Panc1 (cell line): ENCODE data around the gene CLP1. TPM values are rescaled to one million over a fixed set of nuclear protein-coding genes. Genes with fewer than 3 reads are reported as not detected.
A peak's percentile ranks its signal among the peaks of the same experiment; 100 is the strongest.

Experiments used
- ATAC-seq: fragments of 200-7000 bp; cut with Tn5 transposase; 2 replicates; pipeline ENCODE4 v1.9.1; 2020; ENCODE audit warnings: mild to moderate bottlenecking, moderate library complexity
- Bru-seq: library from RNA; stranded (reverse); fragments of 400-500 nt; gene quantifications from one replicate; lab custom pipeline; 2021; lab: Mats Ljungman, UMichigan
- BruChase-seq, 2 experiments: library from RNA; stranded (reverse); fragments of 400-500 nt; gene quantifications; one replicate each; lab custom pipeline; 2021; lab: Mats Ljungman, UMichigan
- BruUV-seq: library from RNA; stranded (reverse); fragments of 400-500 nt; replicated peaks from 2 replicates; lab custom pipeline; 2021; lab: Mats Ljungman, UMichigan
- CTCF ChIA-PET: fragments of 300-600 bp; sonication (Branson Sonifier 250); formaldehyde crosslinking; loops from one replicate; lab custom pipeline; 2022; ENCODE audit warnings: antibody characterized with exemption; lab: Charles Lee
- POLR2A ChIA-PET: fragments of 300-600 bp; sonication (Branson Sonifier 250); formaldehyde crosslinking; loops from one replicate; lab custom pipeline; 2022; ENCODE audit warnings: antibody characterized with exemption; lab: Charles Lee
- DNase-seq: peaks from one replicate; pipeline ENCODE4 v3.0.0-alpha.2; 2010; ENCODE audit warnings: low read depth, low spot score
- H3K27ac ChIP-seq: 2 replicates; pipeline ENCODE4 v1.5.1; 2011; ENCODE audit warnings: mild to moderate bottlenecking, low read length, inconsistent platforms
- H3K27me3 ChIP-seq: fragments of 200-500 bp; sonication (Bioruptor generic); 2 replicates; pipeline ENCODE4 v1.6.0; 2014; ENCODE audit warnings: low read length, inconsistent platforms; ENCODE audit not compliant: control insufficient read depth, insufficient read depth
- H3K36me3 ChIP-seq: fragments of 200-500 bp; sonication (Bioruptor generic); 2 replicates; pipeline ENCODE4 v1.5.1; 2014; ENCODE audit warnings: inconsistent platforms, mild to moderate bottlenecking, low read length, moderate library complexity; ENCODE audit not compliant: control insufficient read depth, insufficient read depth
- H3K4me1 ChIP-seq: 2 replicates; pipeline ENCODE4 v1.5.1; 2011; ENCODE audit warnings: inconsistent platforms, mild to moderate bottlenecking, low read length, moderate library complexity; ENCODE audit not compliant: control insufficient read depth, insufficient read depth
- H3K4me3 ChIP-seq, 2 experiments: 2 replicates each; pipeline ENCODE4 v1.5.1; 2011 to 2012; ENCODE audit warnings: low read depth in 2 of 2, low read length in 2 of 2, mild to moderate bottlenecking in 2 of 2, inconsistent platforms in 1 of 2, moderate library complexity in 1 of 2
- H3K9me3 ChIP-seq: fragments of 200-500 bp; sonication (Bioruptor generic); 2 replicates; pipeline ENCODE4 v1.5.1; 2014; ENCODE audit warnings: low read depth, mild to moderate bottlenecking, inconsistent platforms, low read length, moderate library complexity; ENCODE audit not compliant: control insufficient read depth, insufficient read depth
- POLR2AphosphoS5 ChIP-seq: IDR thresholded peaks from 2 replicates; pipeline ENCODE4 v1.6.1; 2012; ENCODE audit warnings: mild to moderate bottlenecking, low read depth, low read length, moderate library complexity
- SIN3A ChIP-seq: IDR thresholded peaks from 2 replicates; pipeline ENCODE4 v1.6.1; 2012; ENCODE audit warnings: low read depth, mild to moderate bottlenecking, low read length, moderate library complexity, borderline replicate concordance; ENCODE audit not compliant: insufficient read depth
- TCF7L2 ChIP-seq: IDR thresholded peaks from 2 replicates; pipeline ENCODE4 v1.6.1; 2011; ENCODE audit warnings: mild to moderate bottlenecking, low read depth, low read length, inconsistent platforms
- in situ Hi-C: cut with HindIII; loops from 2 replicates; pipeline ENCODE4 v1.10.0; 2016; ENCODE audit warnings: low sequenced_read_pairs, low pct_unique_long_range_greater_than_20kb
- intact Hi-C: fragments of 100-400 bp; cut with micrococcal nuclease; formaldehyde crosslinking; loops from one replicate; pipeline ENCODE4 v1.10.0; 2022; ENCODE audit not compliant: unreplicated experiment
- long read RNA-seq: library from polyadenylated mRNA; unstranded; transcript quantifications from one replicate; pipeline ENCODE4 v2.0.0, GENCODE V29; 2021; ENCODE audit not compliant: unreplicated experiment
- polyA plus RNA-seq: library from polyadenylated mRNA; unstranded; fragments of >200 nt; gene quantifications from one replicate; pipeline ENCODE4 v1.2.1, GENCODE V29; 2012; ENCODE audit warnings: missing spikeins; ENCODE audit not compliant: insufficient read length
- total RNA-seq: library from RNA; stranded (reverse); gene quantifications from one replicate; pipeline ENCODE4 v1.2.1, GENCODE V29; 2021; ENCODE audit not compliant: unreplicated experiment
- TF ChIP-seq, protein P1 (sequence below): fragments of 450-650 bp; IDR thresholded peaks from 2 replicates; pipeline ENCODE4 v1.5.1; 2017; ENCODE audit warnings: mild to moderate bottlenecking
- TF ChIP-seq, protein P2 (sequence below), 2 experiments: IDR thresholded peaks; 2 replicates each; pipeline ENCODE4 v1.6.1; 2011 to 2012; ENCODE audit warnings: low read depth in 2 of 2, control low read depth in 1 of 2, low read length in 1 of 2, mild to moderate bottlenecking in 1 of 2, moderate library complexity in 1 of 2; ENCODE audit not compliant: insufficient read depth in 1 of 2

Gene CLP1
- total RNA-seq (17.7 TPM), Bru-seq, nascent RNA (percentile 72 among the genes with signal in this experiment), BruChase-seq, experiment 1, labeled RNA remaining after a 2-hour chase (percentile 91 among the genes with signal in this experiment), BruChase-seq, experiment 2, labeled RNA remaining after a 6-hour chase (percentile 55 among the genes with signal in this experiment)
- 15.2 TPM for polyA plus RNA-seq
- long read RNA-seq, transcript CLP1-205 (3 exons, 2,435 nt), result major isoform, 25 of 29 reads
- long read RNA-seq, partial matches to known transcripts, result 3 of 29 reads
- long read RNA-seq, other reads (novel, unspliced or antisense), result 1 of 29 reads

DNA sequence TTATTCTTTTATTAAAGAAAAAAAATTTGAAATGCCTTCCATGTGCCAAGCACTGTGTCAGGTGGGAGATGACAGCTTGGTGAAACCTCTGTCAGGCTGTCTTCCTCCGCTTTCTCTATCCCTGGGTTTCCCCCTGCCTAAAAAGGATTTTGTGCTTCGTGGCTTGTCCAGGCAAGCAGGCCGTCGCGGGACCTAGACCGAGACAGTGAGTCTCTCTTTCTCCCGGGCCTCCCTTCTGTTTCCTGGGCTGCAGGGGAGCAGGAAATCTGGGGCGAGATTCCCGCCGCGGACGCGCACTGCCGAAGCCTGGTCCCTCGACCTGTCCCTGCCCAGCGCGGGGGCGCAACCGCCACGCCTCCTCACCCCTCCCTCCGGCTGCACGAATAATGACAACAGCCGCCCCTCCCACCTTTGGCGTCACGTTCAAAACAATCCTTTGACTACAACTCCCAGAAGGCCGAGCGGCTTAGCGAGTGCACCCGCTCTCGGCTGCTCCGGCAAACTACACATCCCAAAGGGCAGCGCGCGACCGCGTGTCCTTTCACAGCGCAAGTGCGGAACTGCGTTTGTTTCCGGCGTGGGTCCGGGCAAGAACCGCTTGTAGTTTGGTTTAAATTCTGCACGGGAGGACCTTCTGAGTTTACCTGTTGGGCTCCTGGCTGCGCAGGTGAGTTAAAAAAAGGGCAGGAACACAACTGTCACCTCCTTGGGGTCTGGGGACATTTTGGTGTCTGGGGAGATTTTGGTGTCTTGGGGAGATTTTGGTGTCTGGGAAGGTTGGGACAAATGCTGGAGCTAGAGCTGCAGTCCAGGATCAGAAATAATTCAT, at the start of gene CLP1:
Gene CLP1 (plus strand): TSS at position 569 of the 829 bp plus-strand sequence. CDS start 1,715 bp downstream, outside the sequence.
- H3K36me3 ChIP-seq, result peaks cover 10% of the 10 kb centered on the region
- peak; percentile 92 for DNase-seq
- no TSS peak for BruUV-seq
- peaks cover 9% of the 10 kb centered on the region for H3K4me1 ChIP-seq
- intact Hi-C loops (no loop called here), in situ Hi-C loops (no loop called here)
- H3K27me3 ChIP-seq, result no peaks in the 10 kb centered on the region
- peak; percentile 99 for ATAC-seq
- H3K9me3 ChIP-seq, result no peaks in the 10 kb centered on the region
- POLR2A ChIA-PET, result no interaction called here
- peak within 1 kb of the TSS; percentile 77 to 83 for H3K4me3 ChIP-seq
- TF ChIP-seq, protein P1, sequence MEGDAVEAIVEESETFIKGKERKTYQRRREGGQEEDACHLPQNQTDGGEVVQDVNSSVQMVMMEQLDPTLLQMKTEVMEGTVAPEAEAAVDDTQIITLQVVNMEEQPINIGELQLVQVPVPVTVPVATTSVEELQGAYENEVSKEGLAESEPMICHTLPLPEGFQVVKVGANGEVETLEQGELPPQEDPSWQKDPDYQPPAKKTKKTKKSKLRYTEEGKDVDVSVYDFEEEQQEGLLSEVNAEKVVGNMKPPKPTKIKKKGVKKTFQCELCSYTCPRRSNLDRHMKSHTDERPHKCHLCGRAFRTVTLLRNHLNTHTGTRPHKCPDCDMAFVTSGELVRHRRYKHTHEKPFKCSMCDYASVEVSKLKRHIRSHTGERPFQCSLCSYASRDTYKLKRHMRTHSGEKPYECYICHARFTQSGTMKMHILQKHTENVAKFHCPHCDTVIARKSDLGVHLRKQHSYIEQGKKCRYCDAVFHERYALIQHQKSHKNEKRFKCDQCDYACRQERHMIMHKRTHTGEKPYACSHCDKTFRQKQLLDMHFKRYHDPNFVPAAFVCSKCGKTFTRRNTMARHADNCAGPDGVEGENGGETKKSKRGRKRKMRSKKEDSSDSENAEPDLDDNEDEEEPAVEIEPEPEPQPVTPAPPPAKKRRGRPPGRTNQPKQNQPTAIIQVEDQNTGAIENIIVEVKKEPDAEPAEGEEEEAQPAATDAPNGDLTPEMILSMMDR, result no peak
- TF ChIP-seq, protein P2, sequence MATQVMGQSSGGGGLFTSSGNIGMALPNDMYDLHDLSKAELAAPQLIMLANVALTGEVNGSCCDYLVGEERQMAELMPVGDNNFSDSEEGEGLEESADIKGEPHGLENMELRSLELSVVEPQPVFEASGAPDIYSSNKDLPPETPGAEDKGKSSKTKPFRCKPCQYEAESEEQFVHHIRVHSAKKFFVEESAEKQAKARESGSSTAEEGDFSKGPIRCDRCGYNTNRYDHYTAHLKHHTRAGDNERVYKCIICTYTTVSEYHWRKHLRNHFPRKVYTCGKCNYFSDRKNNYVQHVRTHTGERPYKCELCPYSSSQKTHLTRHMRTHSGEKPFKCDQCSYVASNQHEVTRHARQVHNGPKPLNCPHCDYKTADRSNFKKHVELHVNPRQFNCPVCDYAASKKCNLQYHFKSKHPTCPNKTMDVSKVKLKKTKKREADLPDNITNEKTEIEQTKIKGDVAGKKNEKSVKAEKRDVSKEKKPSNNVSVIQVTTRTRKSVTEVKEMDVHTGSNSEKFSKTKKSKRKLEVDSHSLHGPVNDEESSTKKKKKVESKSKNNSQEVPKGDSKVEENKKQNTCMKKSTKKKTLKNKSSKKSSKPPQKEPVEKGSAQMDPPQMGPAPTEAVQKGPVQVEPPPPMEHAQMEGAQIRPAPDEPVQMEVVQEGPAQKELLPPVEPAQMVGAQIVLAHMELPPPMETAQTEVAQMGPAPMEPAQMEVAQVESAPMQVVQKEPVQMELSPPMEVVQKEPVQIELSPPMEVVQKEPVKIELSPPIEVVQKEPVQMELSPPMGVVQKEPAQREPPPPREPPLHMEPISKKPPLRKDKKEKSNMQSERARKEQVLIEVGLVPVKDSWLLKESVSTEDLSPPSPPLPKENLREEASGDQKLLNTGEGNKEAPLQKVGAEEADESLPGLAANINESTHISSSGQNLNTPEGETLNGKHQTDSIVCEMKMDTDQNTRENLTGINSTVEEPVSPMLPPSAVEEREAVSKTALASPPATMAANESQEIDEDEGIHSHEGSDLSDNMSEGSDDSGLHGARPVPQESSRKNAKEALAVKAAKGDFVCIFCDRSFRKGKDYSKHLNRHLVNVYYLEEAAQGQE (IDR thresholded peaks at IDR 0.05; ENCODE audit: insufficient read depth in 1 of 2, low read depth in 2 of 2, low read length in 1 of 2), result no peak
- no peak for TF ChIP-seq TCF7L2
- TF ChIP-seq POLR2AphosphoS5, result peak; percentile 77
- 0 out of 2 replicates have a peak, but pooled peaks have one; percentile 79 for TF ChIP-seq SIN3A
- CTCF ChIA-PET, result interaction anchor here (1.6 kb wide), 1 partner anchor 13 kb away, joined by 3 read pairs; no protein-coding TSS in a partner anchor
- peak within 1 kb of the TSS; percentile 90 for H3K27ac ChIP-seq

DNA sequence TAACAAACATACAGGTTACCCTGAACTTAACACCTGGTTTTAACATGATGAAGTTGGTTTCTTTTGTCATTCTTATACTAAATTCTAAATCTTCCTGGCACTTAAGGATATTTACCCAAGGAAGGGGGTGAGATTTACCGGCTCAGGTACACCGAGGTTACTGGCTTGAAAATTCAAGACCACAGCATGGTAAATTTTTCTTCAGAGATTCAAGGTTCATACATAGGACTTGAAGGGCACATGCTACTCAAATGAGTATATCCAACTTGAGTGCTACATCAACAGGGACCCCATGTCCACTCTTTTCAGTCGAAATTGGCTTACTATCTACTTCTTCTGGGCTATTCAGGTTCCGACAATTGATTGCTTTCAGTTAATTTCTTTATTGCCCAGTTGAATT, 47.4 kb upstream of the CLP1 start:
- DNase-seq (no peak), ATAC-seq (no peak)
- H3K4me3 ChIP-seq, result no peak overlapping the region
- TF ChIP-seq TCF7L2 (no peak), POLR2AphosphoS5 (no peak), SIN3A (no peak)
- TF ChIP-seq, protein P1, result no peak
- TF ChIP-seq, protein P2 (IDR thresholded peaks at IDR 0.05; ENCODE audit: insufficient read depth in 1 of 2, low read depth in 2 of 2, low read length in 1 of 2), result no peak
- intact Hi-C loops, result no loop called here
- no TSS peak for BruUV-seq
- H3K4me1 ChIP-seq, result no peaks in the 10 kb centered on the region
- no peak overlapping the region for H3K27ac ChIP-seq
- no peaks in the 10 kb centered on the region for H3K9me3 ChIP-seq
- in situ Hi-C loops, result no loop called here
- H3K36me3 ChIP-seq, result no peaks in the 10 kb centered on the region
- CTCF ChIA-PET, result no interaction called here
- peaks cover 4% of the 10 kb centered on the region; the same call in 1 of the 2 replicates for H3K27me3 ChIP-seq
- POLR2A ChIA-PET, result no interaction called here
